Astrocyte of the spinal cord (primary cell): ENCODE results near the gene ALMS1.
"Not testable (repeated sequence)": the region's sequence is repeated elsewhere in the genome, so short reads cannot be mapped to it uniquely, and the experiment has no call there.

Experiments used
- DNase-seq: peaks from one replicate; pipeline ENCODE4 v3.0.0; 2011; ENCODE audit warnings: low read depth, low spot score
- H3K4me3 ChIP-seq: 2 replicates; pipeline ENCODE4 v1.5.1; 2011; ENCODE audit warnings: low read depth, mild to moderate bottlenecking, low read length, moderate library complexity
- CTCF ChIP-seq: IDR thresholded peaks from 2 replicates; pipeline ENCODE4 v1.5.1; 2012; ENCODE audit warnings: low read depth, mild to moderate bottlenecking, low read length, inconsistent platforms
- in situ Hi-C: cut with HindIII; loops from 2 replicates; pipeline ENCODE4 v1.10.0; 2017; ENCODE audit warnings: low sequenced_read_pairs

Gene ALMS1

GRCh38 chr2:73532381-73532780 is 146.7 kb downstream of the ALMS1 start:
- in situ Hi-C loops = no loop called here
- no peak for DNase-seq
- no peak overlapping the region for H3K4me3 ChIP-seq
- TF ChIP-seq CTCF = no peak

GRCh38 chr2:73536133-73536840 is 150.7 kb downstream of the ALMS1 start:
- H3K4me3 ChIP-seq = no peak overlapping the region
- in situ Hi-C loops = no loop called here
- DNase-seq = no peak
- no peak for TF ChIP-seq CTCF

DNA sequence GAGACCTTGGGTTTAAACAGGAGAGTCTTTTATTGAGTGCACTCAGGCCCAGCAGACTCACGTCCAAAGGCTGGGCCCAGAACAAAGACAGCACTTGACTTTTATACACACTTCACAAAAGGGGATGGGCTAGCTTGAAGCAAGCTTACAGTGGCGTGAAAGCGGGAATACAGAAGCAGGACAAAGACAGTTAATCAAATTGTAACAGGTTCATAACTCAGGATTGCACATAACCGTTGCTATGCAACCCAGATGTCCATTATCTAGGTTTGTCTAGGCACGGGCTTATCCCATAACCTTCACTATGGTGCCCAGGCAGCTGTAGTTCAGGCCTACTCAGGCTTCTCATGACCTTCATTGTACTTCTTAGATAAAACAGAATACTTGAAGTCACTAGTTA is 175.2 kb downstream of the ALMS1 start:
- DNase-seq, in situ Hi-C loops, H3K4me3 ChIP-seq: not testable (repeated sequence)

DNA sequence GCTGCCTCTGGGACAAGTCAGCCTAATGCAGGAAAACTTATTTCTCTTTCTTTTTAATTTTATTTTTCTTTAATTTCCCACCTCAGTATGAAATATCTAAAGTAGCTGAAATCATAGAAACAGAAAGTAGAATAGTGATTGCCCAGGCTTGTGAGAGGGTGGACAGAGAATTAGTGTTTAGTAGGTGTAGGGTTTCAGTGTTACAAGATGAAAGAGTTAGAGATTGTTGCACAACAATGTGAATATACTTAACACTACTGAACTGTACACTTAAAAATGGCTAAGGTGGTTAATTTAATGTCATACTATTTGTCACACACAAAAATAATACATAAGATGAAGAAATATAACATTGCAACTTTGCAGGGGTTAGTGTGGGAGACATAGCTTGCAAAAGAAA is 175.8 kb downstream of the ALMS1 start:
- no peak overlapping the region for H3K4me3 ChIP-seq
- DNase-seq = peak; percentile 4
- TF ChIP-seq CTCF = no peak
- in situ Hi-C loops = no loop called here

- in situ Hi-C loops = no loop called here
- no peak overlapping the region for H3K4me3 ChIP-seq
- TF ChIP-seq CTCF = no peak
- no peak for DNase-seq
Measured at GRCh38 chr2:73564986-73565385, 179.3 kb downstream of the ALMS1 start.

DNA sequence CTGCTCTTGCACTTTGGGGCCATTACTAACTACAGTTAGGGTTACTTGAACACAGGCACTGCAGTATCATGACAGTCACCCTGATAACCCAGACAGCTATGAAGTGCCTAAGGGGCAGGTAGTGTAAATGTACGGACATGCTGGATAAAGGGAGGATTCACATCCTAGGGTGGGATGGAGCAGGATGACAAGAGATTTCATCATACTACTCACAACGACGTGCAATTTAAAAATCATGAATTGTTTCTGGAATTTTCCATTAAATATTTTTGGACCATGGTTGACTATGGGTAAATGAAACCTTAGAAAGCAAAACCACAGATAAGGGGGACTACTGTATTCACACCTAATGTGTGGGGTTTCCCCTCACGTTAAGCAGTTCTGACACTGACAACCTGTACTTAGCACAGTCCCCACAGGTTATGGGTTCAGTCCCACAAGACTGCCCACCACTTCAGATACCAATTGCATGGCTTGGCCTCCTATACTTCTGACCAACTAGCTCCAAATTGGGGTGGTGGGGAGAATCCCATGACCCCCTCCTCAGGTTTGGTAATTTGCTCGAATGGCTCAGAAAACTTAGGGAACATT is 180.7 kb downstream of the ALMS1 start:
- no peak for TF ChIP-seq CTCF
- DNase-seq = no peak
- in situ Hi-C loops = no loop called here
- no peak overlapping the region for H3K4me3 ChIP-seq

DNA sequence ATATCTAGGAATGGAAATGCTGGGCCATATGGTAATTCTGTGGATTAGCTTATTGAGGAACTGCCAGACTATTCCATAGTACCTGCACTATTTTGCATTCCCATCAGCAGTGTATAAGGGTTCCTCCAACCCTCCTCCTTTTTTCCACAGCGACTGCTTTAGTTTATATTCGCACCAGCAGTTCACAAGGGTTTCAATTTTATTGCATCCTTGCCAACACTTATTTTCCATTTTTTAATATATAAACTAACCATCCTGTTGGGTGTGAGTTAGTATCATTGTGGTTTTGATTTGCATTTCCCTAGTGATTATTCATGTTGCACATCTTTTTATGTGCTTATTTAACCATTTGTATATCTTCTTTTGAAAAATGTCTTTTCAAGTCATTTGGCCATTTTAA is 189.6 kb downstream of the ALMS1 start:
- H3K4me3 ChIP-seq = no peak overlapping the region
- in situ Hi-C loops = no loop called here
- no peak for DNase-seq
- no peak for TF ChIP-seq CTCF
